Lower lobe of right lung (tissue), 2 donors: ENCODE measurements around the gene CDC7. TPM values are rescaled to one million over a fixed set of nuclear protein-coding genes. Genes with fewer than 3 reads are reported as not detected.

Experiments used
- ATAC-seq, 2 donors: fragments of 200-7000 bp; cut with Tn5 transposase; one replicate each; pipeline ENCODE4 v1.9.1; 2020 to 2022; ENCODE audit warnings: mild to moderate bottlenecking in 2 of 2, moderate library complexity in 2 of 2
- DNase-seq: peaks from one replicate; pipeline ENCODE4 v3.0.0-alpha.2; 2020
- H3K27ac ChIP-seq: fragments of 200-600 bp; one replicate; pipeline ENCODE4 v1.8.0; 2022
- H3K27me3 ChIP-seq: fragments of 200-600 bp; one replicate; pipeline ENCODE4 v1.8.0; 2022; ENCODE audit warnings: low read depth
- H3K36me3 ChIP-seq: fragments of 200-600 bp; one replicate; pipeline ENCODE4 v1.8.0; 2022; ENCODE audit warnings: mild to moderate bottlenecking
- H3K4me1 ChIP-seq: fragments of 200-600 bp; one replicate; pipeline ENCODE4 v1.8.0; 2022
- H3K4me3 ChIP-seq: fragments of 200-600 bp; one replicate; pipeline ENCODE4 v1.8.0; 2022; ENCODE audit warnings: mild to moderate bottlenecking
- H3K9me3 ChIP-seq: fragments of 200-600 bp; one replicate; pipeline ENCODE4 v1.8.0; 2022
- CTCF ChIP-seq: fragments of 200-600 bp; IDR thresholded peaks from one replicate; pipeline ENCODE4 v1.8.0; 2022; ENCODE audit warnings: antibody characterized with exemption, mild to moderate bottlenecking
- intact Hi-C: fragments of 100-400 bp; cut with DNase I; formaldehyde crosslinking; loops from one replicate; pipeline ENCODE4 v1.11.0; 2022
- total RNA-seq: library from RNA; stranded (reverse); fragmentation: NEBNext Ultra II Directional; extraction: Animal tissue kit (Norgen Biotek cat#: 25700); gene quantifications from one replicate; pipeline ENCODE4 v1.2.1, GENCODE V29; 2021
- donor health status: DM: no; HTN: yes; CAD: no; lungs with severe emphysema.

The CDC7 gene
- total RNA-seq, 1 donor from 2014 or later = 3.4 TPM

- Histone ChIP-seq H3K36me3 (no peaks in the 10 kb centered on the region), H3K4me3 (no peak overlapping the region), H3K9me3 (no peaks in the 10 kb centered on the region), H3K27me3 (no peaks in the 10 kb centered on the region), H3K4me1 (peaks cover 4% of the 10 kb centered on the region), H3K27ac (no peak overlapping the region)
- DNase-seq (no peak), ATAC-seq (peak in 1 of 2 donors; percentile 46)
- no peak for TF ChIP-seq CTCF
- intact Hi-C loops = no loop called here
These were observed 22.8 kb downstream of the CDC7 start for GRCh38 chr1:91523482-91523881.

GRCh38 chr1:91526496-91526895 lies 25.8 kb downstream of the CDC7 start:
- intact Hi-C loops = no loop called here
- no peak for DNase-seq
- no peaks in the 10 kb centered on the region for H3K27me3 ChIP-seq
- peaks cover 4% of the 10 kb centered on the region for H3K4me1 ChIP-seq
- no peak overlapping the region for H3K4me3 ChIP-seq
- TF ChIP-seq CTCF = no peak
- H3K27ac ChIP-seq = no peak overlapping the region
- ATAC-seq = peak in 1 of 2 donors; percentile 32
- no peaks in the 10 kb centered on the region for H3K36me3 ChIP-seq
- no peaks in the 10 kb centered on the region for H3K9me3 ChIP-seq

- Histone ChIP-seq H3K9me3 (no peaks in the 10 kb centered on the region), H3K27ac (no peak overlapping the region), H3K4me1 (peaks cover 4% of the 10 kb centered on the region), H3K27me3 (no peaks in the 10 kb centered on the region), H3K36me3 (no peaks in the 10 kb centered on the region), H3K4me3 (no peak overlapping the region)
- no peak for DNase-seq
- intact Hi-C loops = no loop called here
- no peak for ATAC-seq
- no peak for TF ChIP-seq CTCF
These were observed 26.7 kb downstream of the CDC7 start for GRCh38 chr1:91527266-91527765.

GRCh38 chr1:91527781-91528180 lies 27.1 kb downstream of the CDC7 start:
- no peak overlapping the region for H3K4me3 ChIP-seq
- no peaks in the 10 kb centered on the region for H3K27me3 ChIP-seq
- H3K9me3 ChIP-seq = no peaks in the 10 kb centered on the region
- ATAC-seq (no peak), DNase-seq (no peak)
- no peak overlapping the region for H3K27ac ChIP-seq
- no peaks in the 10 kb centered on the region for H3K36me3 ChIP-seq
- no peak for TF ChIP-seq CTCF
- peaks cover 4% of the 10 kb centered on the region for H3K4me1 ChIP-seq
- intact Hi-C loops = no loop called here

DNA sequence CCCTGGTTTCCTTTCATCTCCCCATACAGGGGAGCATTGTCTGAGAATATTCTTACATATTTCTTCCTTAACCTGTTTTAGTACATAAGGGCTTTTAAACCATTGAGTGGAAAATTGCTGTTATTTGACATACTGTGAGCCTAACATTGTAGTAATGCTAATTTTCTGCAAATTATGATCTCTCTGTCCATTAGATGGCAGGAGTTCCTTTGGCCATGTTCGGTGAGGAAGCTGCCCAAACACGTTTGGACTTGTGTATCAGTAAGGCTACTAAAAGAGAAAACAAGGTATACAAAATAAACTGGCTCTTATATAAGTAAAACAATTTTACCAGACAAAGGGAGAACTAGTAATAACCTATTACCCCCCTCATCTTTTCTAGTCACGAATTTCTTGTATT lies 29.2 kb downstream of the CDC7 start:
- DNase-seq (no peak), ATAC-seq (no peak)
- Histone ChIP-seq H3K27ac (no peak overlapping the region), H3K9me3 (no peaks in the 10 kb centered on the region), H3K4me3 (no peak overlapping the region), H3K27me3 (no peaks in the 10 kb centered on the region), H3K4me1 (no peaks in the 10 kb centered on the region), H3K36me3 (no peaks in the 10 kb centered on the region)
- intact Hi-C loops = no loop called here
- TF ChIP-seq CTCF = no peak
